Measurements from ENCODE around the gene VEPH1. TPM values are rescaled to one million over a fixed set of nuclear protein-coding genes. Genes with fewer than 3 reads are reported as not detected.

The VEPH1 gene
- total and polyA plus RNA-seq, 11 donors = 0.40 to 0.79 (median 0.45) TPM; not detected in 6

GRCh38 chr3:157279237-157279636 is 224.0 kb downstream of the VEPH1 start:
- WGBS, 4 donors = 94 to 98% (median 96%) methylated on average over 1 of the region's 1 CpG
- no peak for ATAC-seq
- Histone ChIP-seq H3K27me3 (no peaks in the 10 kb centered on the region), H3K4me3 (no peak overlapping the region), H3K9me3 (no peaks in the 10 kb centered on the region), H3K27ac (no peak overlapping the region), H3K4me1 (peaks cover 0 to 15% (median 0%) of the 10 kb centered on the region in 12 donors), H3K36me3 (no peaks in the 10 kb centered on the region)
- TF ChIP-seq, protein P1, sequence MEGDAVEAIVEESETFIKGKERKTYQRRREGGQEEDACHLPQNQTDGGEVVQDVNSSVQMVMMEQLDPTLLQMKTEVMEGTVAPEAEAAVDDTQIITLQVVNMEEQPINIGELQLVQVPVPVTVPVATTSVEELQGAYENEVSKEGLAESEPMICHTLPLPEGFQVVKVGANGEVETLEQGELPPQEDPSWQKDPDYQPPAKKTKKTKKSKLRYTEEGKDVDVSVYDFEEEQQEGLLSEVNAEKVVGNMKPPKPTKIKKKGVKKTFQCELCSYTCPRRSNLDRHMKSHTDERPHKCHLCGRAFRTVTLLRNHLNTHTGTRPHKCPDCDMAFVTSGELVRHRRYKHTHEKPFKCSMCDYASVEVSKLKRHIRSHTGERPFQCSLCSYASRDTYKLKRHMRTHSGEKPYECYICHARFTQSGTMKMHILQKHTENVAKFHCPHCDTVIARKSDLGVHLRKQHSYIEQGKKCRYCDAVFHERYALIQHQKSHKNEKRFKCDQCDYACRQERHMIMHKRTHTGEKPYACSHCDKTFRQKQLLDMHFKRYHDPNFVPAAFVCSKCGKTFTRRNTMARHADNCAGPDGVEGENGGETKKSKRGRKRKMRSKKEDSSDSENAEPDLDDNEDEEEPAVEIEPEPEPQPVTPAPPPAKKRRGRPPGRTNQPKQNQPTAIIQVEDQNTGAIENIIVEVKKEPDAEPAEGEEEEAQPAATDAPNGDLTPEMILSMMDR (IDR thresholded peaks at IDR 0.05) = no peak
- TF ChIP-seq POLR2A (IDR thresholded peaks at IDR 0.05) = no peak
- DNase-seq = no peak
- intact Hi-C loops (cut with DNase I) = no loop called here

- H3K4me3 ChIP-seq = no peak overlapping the region
- 78 to 86% (median 85%) methylated on average over 3 of the region's 3 CpGs for WGBS, 4 donors
- H3K9me3 ChIP-seq = no peaks in the 10 kb centered on the region
- intact Hi-C loops (cut with DNase I) = no loop called here
- H3K4me1 ChIP-seq = peaks cover 0 to under 1% (median 0%) of the 10 kb centered on the region in 12 donors
- ATAC-seq (no peak), DNase-seq (no peak)
- no peak overlapping the region for H3K27ac ChIP-seq
- H3K36me3 ChIP-seq = no peaks in the 10 kb centered on the region
- H3K27me3 ChIP-seq = no peaks in the 10 kb centered on the region
- TF ChIP-seq POLR2A (IDR thresholded peaks at IDR 0.05) = no peak
- TF ChIP-seq, protein P1 (IDR thresholded peaks at IDR 0.05) = no peak
These were observed 226.4 kb downstream of the VEPH1 start for GRCh38 chr3:157276801-157277200.

GRCh38 chr3:157275832-157276231 is 227.4 kb downstream of the VEPH1 start:
- TF ChIP-seq POLR2A (IDR thresholded peaks at IDR 0.05) = no peak
- TF ChIP-seq, protein P1 (IDR thresholded peaks at IDR 0.05) = no peak
- no peak overlapping the region for H3K4me3 ChIP-seq
- DNase-seq (no peak), ATAC-seq (no peak)
- H3K36me3 ChIP-seq = no peaks in the 10 kb centered on the region
- H3K4me1 ChIP-seq = no peaks in the 10 kb centered on the region
- intact Hi-C loops (cut with DNase I) = no loop called here
- H3K27me3 ChIP-seq = no peaks in the 10 kb centered on the region
- WGBS, 4 donors = 81 to 89% (median 82%) methylated on average over 2 of the region's 2 CpGs
- H3K9me3 ChIP-seq = no peaks in the 10 kb centered on the region
- H3K27ac ChIP-seq = no peak overlapping the region

GRCh38 chr3:157274644-157275137 is 228.5 kb downstream of the VEPH1 start:
- Histone ChIP-seq H3K4me1 (no peaks in the 10 kb centered on the region), H3K9me3 (no peaks in the 10 kb centered on the region), H3K27ac (no peak overlapping the region), H3K4me3 (no peak overlapping the region), H3K27me3 (no peaks in the 10 kb centered on the region), H3K36me3 (no peaks in the 10 kb centered on the region)
- ATAC-seq (no peak), DNase-seq (no peak)
- TF ChIP-seq, protein P1 (IDR thresholded peaks at IDR 0.05) = no peak
- TF ChIP-seq POLR2A (IDR thresholded peaks at IDR 0.05) = no peak
- WGBS, 4 donors = 58 to 65% (median 63%) methylated on average over 2 of the region's 2 CpGs
- intact Hi-C loops (cut with DNase I) = no loop called here
